SW480 (cell line): ENCODE measurements around the gene AXL.
"Not testable (repeated sequence)": the region's sequence is repeated elsewhere in the genome, so short reads cannot be mapped to it uniquely, and the experiment has no call there.

Experiments used
- DNase-seq: peaks from one replicate; pipeline ENCODE4 v3.0.0-alpha.2; 2016; ENCODE audit warnings: low spot score

Gene AXL

DNA sequence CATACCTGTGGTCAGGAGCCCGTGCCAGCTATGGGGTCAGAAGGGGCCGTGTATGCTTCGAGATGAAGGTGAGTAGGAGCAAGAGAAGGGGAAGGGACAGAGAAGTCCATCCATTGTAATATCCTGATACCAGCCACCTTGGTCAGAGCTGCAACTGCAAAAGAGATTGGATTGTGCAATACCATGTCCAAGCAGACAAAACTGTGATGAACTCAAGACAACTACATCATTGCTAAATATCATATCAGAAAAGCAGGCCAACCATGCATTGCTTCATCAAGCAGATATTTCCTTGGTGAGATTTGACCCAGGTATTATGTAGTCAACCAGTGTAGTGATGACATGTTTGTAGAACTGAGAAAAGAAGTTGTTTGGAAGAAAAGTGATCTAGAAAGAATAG lies 57.2 kb downstream of the AXL start:
- DNase-seq = no peak

DNA sequence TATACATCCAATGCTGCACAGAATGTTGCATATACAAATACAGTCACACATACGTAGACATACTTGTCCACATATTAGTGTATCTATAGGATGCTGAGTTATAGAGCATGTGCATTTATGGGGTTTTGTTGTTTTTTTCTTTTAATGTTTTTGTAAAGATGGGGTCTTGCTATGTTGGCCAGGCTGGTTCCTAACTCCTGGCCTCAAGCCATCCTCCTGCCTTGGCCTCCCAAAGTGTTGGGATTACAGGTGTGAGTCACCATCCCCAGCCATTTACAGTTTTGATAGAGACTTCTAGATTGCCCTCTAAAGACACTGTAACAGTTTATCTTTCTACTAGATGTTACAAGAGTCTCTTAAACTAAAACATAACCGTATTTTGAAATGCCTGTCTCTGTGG lies 59.5 kb downstream of the AXL start:
- no peak for DNase-seq

DNA sequence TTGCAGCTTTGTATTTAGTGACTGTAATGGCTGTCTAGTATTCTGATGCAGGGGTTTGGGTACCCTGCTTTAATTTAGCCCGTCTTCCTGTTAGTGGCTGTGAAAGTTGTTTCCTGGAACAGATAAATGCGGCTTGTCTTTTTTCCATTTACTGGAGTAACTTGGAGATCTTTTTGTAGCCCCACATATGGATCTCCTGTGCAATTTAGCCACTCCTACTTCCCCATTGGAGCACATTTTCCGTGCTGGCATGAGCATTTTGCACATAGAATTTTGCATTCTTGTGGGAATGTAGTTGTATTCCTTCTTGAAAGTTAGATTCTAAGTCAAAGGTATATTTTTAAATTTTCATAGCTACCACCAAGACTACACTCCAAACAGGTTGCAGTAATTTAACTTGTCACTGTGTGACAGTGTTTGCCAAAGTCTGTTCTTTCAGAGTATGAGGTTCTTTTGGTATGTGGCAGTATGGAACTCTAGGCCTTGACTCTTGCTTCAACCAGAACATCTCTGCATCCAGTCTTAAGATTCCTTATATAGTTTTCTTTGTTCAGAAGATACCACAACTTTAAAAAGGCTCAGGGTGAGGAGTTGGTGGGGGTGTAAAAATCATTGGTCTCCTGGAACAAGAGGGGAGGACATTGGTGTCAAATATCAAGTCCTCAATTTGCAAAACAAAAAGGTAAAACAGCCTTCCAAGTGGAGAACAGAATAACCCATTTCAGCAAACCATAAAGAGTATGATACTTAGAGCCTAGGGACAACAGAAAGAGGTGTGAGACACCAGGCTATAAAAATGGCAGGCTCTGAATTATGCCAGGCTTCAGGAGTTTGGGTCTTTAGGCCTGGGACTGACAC lies 69.9 kb downstream of the AXL start:
- DNase-seq = no peak

DNA sequence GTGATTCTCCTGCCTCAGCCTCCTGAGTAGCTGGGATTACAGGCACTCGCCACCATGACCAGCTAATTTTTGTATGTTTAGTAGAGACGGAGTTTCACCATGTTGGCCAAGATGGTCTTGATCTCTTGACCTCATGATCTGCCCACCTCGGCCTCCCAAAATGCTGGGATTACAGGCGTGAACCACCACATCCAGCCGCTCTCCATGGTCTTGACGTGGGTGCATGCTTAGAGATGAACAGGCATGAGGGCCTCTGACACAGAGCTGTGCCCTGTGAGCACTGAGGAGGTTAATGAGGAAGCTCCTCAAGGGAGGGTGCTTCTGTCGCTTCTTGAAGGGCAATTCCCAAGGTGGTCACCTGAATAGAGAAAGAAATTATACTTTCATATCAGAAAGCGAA lies 70.8 kb downstream of the AXL start:
- not testable (repeated sequence) for DNase-seq

DNA sequence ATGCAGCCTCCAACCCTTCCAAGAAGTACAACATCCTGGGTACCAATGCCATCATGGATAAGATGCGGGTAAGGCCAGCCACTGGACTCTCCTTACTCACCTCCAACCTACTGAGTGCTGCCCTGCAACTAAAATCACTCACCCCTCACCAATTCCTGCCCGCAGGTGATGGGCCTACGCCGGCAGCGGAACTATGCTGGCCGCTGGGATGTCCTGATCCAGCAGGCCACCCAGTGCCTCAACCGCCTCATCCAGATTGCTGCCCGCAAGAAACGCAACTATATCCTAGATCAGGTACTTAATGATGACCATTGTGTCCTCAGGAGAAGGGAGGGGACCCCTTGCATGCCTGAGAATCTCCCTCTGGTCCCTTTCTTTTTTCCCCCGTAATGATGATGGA lies 75.4 kb downstream of the AXL start:
- no peak for DNase-seq

DNA sequence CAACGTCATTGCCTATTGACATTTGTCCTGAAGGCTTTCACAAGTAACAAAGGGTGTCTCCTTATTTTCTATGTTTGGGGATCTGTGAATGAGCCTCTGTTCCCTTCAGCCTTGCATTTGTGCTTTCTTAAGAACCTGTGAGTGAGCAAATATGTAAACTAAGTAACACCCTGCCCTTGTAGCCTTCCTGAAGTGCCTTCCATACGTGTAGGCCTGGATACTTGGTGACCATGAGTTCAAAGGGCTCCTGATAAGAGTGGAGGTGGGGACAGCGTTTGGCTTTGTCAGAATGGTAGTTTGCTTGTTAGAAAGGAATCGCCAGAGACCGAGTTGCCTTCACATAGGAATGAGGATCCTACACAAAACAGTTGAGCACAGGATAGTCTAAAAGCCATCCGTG lies 76.5 kb downstream of the AXL start:
- DNase-seq = no peak

DNA sequence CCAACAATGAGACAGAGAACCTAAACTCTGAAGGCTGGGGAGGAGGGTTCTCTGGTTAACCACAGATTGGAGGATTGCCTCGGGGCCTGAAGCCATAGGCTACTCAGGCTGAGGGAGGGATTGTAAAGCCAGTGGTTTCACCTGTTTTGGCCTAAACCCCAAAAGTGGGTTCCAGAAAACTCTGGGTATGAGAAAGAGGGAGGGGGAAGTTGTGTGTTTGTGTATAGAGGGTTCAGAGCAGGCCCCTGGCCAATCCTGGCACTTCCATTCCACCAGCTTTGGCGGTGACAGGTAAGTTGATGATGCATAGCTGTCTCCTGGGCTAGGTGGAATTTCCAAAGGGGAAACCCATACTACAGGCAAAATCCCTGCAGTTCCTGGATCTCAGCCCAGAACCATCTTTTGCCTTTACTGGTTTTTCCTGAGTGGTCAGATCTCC lies 77.4 kb downstream of the AXL start:
- DNase-seq = no peak

DNA sequence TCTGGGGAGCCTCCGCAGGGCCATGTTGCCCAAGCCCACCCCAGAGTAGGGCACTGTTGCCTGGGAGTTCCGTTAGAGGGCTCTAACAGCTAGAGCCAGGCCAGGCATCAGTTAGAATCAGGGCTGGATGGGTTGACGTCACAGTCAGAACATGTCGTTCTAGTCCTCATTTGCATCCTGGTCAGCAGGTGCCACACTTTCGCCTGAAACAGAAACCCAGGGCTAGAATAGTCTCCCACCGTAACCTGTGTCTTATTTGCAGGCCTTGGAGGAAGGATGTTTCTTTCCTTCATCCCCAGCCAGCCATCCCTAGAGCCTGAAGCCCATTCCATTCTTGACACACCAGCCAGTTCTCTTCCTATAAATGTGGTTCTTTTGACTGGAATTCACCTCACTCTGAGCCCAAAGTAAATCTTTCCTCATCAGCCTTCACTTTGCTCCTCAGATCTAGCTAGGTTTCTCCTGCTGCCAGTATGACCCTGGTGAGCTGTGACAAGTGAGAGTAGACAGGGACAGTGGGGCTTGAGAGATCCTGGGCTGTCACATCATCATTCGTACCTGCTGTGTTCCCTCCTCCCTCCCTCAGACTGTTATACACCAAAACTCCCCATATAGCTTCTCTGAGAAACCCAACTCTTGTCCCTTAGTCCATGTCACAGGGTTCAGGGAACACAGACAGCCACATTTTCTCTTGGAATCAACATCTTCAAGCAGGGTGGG lies 78.8 kb downstream of the AXL start:
- DNase-seq = no peak

DNA sequence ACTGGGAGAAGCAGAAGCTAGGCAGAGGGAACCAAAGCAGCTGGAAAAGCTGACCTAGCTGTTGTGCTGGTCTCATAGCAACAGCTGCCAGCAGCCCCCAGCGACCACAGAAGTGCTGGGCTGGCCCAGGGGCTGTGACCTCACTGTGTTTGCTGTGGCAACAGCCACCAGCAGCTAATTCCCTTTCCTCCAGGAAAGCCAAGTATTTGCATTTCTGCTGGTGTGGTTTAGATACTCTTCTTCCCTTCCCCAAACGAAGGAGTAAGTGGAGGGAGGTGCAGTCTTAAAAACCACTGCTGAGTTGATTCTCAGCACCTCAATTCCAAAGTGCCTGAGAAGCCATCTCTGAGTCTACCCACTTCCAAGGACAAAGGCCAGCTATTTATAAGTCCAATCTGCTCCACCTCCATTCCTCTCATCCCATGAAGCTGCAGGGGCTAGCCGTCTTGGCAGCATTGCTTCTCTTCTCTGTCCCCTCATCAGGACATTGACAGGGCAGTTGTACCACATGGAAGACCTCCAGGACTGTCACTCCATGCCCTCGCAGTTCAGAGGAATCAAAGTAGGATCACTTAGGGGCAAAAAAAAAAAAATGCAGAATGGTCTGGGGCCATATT lies 79.4 kb downstream of the AXL start:
- DNase-seq = no peak

DNA sequence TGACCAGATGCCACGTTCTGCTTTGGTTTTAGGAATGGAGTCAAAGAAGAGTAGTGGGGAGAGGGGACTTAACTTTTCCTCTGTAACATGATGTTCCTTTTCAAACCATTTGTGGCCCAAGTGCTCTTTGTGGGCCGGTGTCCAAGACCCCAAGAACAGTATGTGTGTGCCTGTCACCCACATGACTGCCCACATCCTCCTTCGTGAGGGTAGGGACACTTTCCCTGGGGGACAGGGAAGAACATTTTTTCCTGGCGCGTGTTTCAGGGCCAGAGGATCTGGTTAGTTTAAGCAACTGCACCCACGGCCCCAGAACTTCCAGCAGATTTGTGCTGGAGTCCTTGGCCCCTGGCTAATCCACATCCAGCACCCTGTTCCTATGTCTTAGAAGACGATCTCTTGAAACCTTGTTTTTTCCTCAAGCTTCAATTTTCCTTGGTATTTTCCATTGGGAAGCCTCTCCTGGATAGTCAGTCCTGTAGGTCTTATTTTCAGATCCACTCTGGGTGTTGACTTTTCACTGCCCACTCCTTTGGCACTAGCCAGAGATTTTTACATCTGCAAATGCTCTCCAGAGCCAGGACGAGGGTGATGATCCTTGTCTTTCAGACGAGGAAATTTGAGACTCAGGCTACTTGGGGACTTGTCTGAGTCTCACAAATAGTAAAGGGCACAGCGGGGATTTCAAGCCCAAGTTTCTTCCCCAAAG lies 80.2 kb downstream of the AXL start:
- DNase-seq = no peak

DNA sequence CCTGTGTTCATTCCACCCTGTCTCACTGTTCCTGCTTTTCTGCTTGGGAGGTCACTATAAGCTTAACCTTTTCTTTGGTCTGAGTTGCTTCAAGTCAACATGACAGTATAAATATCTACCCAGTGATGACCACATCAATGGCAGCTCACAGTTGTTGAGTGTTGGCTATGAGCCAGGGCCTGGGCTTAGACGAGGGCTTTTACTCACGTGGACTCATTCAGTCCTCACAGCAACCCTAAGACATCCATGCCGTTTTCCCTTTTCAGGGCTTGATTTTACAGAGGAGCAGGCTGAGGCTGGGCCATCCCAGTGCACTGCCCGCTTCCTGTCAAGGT lies 80.7 kb downstream of the AXL start:
- DNase-seq = peak; percentile 70

DNA sequence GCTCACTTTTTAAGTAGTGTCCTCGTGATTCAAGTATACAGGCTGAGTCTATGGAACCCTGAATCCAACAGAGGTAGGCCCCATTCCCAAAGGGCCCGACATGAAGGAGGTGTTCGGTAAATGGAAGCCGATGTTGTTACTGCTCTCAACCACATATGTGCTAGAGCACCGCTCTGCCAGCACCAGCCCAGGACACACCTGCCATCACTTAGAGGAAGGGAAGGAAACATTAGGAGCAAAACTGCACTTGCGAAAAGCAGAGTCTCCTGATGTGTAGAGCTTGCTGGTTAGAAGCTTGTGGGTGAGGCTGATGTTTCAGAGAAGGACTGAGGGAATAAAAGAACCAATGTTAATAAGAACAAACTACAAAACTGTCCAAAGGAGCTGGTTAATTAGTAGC lies 81.5 kb downstream of the AXL start:
- no peak for DNase-seq

DNA sequence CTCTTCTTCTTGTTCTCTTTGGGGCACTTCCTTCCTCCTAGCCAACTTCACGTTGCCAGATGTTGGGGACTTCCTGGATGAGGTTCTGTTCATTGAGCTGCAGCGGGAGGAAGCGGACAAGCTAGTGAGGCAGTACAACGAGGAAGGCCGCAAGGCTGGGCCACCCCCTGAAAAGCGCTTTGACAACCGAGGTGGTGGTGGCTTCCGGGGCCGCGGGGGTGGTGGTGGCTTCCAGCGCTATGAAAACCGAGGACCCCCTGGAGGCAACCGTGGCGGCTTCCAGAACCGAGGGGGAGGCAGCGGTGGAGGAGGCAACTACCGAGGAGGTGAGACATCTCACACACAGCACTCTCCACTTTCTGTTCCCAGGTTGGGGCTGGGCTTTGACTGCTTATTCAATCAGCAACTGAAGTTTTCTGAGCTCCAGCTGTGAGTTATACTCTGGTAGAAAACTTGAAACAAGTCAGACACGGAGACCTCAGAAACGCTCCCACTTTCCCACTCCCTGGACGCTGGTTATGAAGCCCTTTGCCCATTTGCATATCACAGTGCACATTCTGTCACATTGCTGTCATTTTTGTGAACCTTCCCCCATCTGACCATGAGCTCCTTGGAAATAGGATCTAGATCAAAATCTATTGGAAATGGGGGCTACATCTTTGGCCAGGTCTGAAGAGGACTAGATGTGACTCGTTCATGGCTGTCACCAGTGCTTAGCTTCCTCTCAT lies 83.8 kb downstream of the AXL start:
- no peak for DNase-seq

DNA sequence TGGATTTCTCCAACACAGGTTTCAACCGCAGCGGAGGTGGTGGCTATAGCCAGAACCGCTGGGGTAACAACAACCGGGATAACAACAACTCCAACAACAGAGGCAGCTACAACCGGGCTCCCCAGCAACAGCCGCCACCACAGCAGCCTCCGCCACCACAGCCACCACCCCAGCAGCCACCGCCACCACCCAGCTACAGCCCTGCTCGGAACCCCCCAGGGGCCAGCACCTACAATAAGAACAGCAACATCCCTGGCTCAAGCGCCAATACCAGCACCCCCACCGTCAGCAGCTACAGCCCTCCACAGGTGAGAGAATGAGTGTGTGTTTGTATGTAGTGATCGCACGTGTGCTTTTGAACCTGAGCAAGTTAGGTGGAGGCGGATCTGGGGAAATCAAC lies 84.9 kb downstream of the AXL start:
- no peak for DNase-seq

DNA sequence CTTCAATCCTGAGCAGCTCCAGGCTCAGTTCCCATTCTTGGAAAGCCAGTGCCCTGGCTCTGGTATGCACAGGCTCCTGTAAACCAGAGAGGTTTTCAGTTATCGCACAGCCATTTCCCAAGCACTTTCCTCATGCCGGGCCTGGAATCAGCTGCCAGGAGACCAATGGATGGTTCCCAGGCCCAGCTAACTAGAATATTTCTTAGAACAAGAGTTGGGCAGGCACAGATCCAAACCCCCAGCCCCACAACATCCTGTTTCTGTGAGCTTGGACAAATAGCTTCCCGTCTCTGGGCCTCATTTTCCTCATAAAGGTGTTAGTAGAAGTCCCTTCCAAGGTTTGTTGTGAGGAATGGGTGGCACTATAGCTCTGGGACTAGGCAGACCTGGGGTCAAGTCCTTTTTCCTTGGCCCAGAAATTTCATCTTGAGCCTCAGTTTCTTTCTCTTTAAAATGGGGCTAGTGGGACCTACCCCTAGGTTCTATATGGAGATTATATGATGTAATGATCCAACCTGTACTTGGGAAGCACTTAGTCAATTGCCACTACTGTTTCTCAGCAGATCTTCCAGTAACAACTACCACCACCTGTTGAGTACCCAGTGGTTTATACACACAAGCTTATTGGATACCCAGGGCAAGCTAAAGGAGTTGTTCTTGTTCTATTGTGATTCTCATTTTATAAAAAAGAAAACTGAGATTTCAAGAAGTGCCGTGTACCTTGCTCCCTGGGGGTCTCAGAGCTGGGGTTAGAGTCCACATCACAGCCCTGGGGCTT lies 85.9 kb downstream of the AXL start:
- no peak for DNase-seq

DNA sequence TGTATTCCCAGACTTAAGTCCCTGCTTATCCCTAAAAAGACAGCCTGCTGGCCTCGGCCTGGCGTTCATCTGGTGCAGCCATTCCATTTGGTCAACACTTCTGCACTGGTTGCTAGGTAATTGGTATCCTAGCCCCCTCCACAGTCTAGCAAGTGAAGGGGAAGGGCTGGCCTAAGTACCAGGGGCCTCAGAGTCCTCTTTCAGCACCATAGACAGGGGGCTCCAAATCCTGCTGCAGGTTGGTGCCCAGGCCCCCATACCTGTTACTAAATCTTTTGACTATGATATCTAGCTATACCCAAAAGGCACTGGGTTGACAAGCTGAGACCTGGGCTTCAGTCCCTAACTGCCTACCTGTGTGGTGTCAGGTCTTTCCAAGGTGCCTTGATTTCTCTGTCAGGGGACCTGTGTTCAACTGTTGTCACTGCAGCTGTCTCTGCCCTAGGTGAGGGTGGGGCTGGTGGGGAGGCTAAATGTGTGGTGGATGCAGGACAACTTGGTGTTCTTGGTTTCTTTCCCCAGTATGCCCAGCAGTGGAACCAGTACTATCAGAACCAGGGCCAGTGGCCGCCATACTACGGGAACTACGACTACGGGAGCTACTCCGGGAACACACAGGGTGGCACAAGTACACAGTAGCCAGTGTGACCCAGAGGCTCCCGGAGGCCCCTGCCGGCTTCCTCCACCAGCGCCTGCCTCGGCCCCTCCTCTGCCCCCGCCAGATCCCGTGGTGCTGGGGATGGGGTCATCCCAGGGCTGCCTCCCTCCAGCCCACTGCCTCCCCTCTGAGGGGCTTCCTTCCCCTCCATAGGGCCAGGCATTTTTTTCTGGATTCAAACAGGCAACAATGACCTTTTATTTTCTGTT lies 87.1 kb downstream of the AXL start:
- no peak for DNase-seq

DNA sequence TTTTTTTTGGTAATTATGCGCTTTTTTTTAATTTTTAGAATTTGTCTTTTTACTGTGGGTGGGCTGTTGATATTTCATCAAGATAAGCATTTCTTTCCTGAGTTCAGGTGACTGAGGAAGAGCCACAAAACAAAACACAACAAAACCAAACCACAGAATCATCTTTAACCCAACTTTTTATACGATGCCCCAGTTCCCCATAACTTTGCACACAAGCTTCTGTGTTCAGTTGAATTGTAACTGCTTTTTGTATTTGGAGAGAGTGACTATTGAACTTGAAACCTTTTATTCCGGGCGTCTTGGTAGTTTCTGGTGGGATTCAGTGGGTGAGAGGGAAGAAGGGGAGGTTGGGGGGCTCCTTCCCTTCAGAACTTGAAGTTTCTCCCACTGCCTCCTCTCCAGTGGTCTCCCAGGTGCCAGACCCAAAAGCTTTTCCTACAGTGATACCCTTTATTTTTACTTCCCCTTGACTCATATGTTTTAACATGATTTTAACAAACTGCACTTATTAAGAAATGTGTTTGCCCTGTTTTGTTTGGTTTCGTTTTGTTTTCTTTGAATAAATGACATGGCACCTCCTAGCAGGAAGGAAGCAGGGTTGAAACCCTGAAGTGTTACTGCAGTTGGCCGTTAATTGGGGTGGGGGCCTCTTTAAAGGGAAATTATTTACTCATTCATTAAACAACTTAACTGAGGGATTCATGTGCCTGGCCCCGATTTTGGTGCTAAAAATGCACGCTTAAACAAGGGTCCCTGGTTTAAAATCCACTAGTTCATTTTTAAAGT lies 88.3 kb downstream of the AXL start:
- no peak for DNase-seq

DNA sequence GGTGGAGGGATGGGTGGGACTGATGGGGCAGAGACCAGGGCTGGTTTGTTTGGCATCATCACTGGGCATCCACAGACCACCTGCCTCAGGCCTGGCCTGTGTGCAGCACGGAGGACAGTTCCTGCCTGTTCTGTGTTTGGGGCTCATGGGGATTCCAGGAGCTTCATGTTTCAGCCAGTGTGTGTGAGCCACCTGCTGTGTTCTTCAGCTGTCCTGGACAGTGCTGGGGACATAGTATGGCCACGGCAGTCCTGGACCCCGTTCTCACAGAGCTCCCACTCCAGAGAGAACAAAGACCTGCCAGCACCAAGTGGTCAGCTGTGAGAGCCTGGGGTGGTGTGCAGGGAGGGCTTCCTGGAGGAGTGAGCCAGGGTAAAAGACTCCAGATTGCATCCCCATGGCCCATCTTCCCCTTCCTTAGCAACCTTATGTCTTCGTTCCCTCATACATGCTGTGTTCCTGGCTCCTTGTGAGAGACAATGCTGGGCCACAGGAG lies 89.0 kb downstream of the AXL start:
- DNase-seq = no peak
